ENCODE measurements around the gene MYL5.
A peak's percentile ranks its signal among the peaks of the same experiment; 100 is the strongest.
"Not testable (repeated sequence)": the region's sequence is repeated elsewhere in the genome, so short reads cannot be mapped to it uniquely, and the experiment has no call there.

The MYL5 gene

GRCh38 chr4:684623-685327, 10.4 kb downstream of the MYL5 start:
- DNase-seq (ENCODE audit: low read depth), result no peak

- no peak for DNase-seq (ENCODE audit: low read depth)
Observed at GRCh38 chr4:685679-686412, 11.5 kb downstream of the MYL5 start.

- DNase-seq (ENCODE audit: low read depth), result no peak
Observed at GRCh38 chr4:686413-687040, 12.2 kb downstream of the MYL5 start.

- peak; percentile 60 for DNase-seq (ENCODE audit: low read depth)
Observed at GRCh38 chr4:687048-687970, 13.0 kb downstream of the MYL5 start.

- DNase-seq (ENCODE audit: low read depth), result no peak
Observed at GRCh38 chr4:687971-688853, 13.9 kb downstream of the MYL5 start.

GRCh38 chr4:688854-689681, 14.7 kb downstream of the MYL5 start, which contains the start of gene SLC49A3:
SLC49A3 (minus strand) TSS chr4:689151; CDS start chr4:689127, 24 bp downstream.
- DNase-seq (ENCODE audit: low read depth), result no peak

GRCh38 chr4:689723-690122, 15.4 kb downstream of the MYL5 start:
- DNase-seq (ENCODE audit: low read depth), result no peak

GRCh38 chr4:692771-693554, 18.6 kb downstream of the MYL5 start:
- DNase-seq (ENCODE audit: low read depth), result no peak

GRCh38 chr4:694341-694940, 20.1 kb downstream of the MYL5 start:
- DNase-seq (ENCODE audit: low read depth), result not testable (repeated sequence)

- DNase-seq (ENCODE audit: low read depth), result no peak
Observed at GRCh38 chr4:699816-700580, 25.7 kb downstream of the MYL5 start.

GRCh38 chr4:700587-701264, 26.4 kb downstream of the MYL5 start:
- DNase-seq (ENCODE audit: low read depth), result no peak

GRCh38 chr4:702618-703048, 28.3 kb downstream of the MYL5 start:
- DNase-seq (ENCODE audit: low read depth), result no peak

GRCh38 chr4:703336-704197, 29.2 kb downstream of the MYL5 start:
- DNase-seq (ENCODE audit: low read depth), result no peak

- no peak for DNase-seq (ENCODE audit: low read depth)
Observed at GRCh38 chr4:704198-704891, 30.0 kb downstream of the MYL5 start.

GRCh38 chr4:704971-705277, 30.6 kb downstream of the MYL5 start:
- no peak for DNase-seq (ENCODE audit: low read depth)
